Measurements from ENCODE around the gene TUSC7. TPM values are rescaled to one million over a fixed set of nuclear protein-coding genes. Genes with fewer than 3 reads are reported as not detected.

Gene TUSC7
- total RNA-seq (2022; extraction: Qiagen RNA extraction), result not detected in 5 replicates

DNA sequence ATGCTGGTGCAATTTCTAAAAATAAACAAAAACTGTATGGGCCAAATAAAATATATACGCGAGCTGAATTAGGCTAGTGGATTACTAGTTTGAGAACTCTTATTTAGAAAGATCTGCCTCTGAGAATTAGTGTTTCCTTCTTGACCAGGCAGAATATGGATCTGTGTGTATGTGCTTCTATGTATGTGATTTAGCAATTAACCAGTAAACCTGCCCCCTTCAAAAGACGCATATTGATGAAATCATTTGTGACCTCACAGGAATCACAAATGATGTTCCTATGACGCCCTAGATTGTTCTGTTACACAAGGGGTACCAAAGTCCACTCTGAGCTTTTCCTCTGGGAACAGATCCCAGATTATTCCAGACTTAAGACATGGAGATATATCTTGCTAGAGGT lies at the start of gene TUSC7:
TUSC7 (plus strand) TSS at position 301 of the 400 bp plus-strand sequence.

All from A549 treated with dexamethasone at 1 μM for 4 hours (cell line).